GM23338 (cell line): ENCODE data around the gene SELENOH. TPM values are rescaled to one million over a fixed set of nuclear protein-coding genes. Genes with fewer than 3 reads are reported as not detected.
"Not testable (repeated sequence)": the region's sequence is repeated elsewhere in the genome, so short reads cannot be mapped to it uniquely, and the experiment has no call there.

Experiments
- ATAC-seq: fragments of 200-7000 bp; cut with Tn5 transposase; 3 replicates; pipeline ENCODE4 v1.9.1; 2020
- DNase-seq: peaks from one replicate; pipeline ENCODE4 v3.0.0-alpha.2; 2015; ENCODE audit warnings: low spot score
- H2AFZ ChIP-seq: fragments of 200-600 bp; sonication (generic); 2 replicates; pipeline ENCODE4 v1.8.0; 2016; ENCODE audit warnings: antibody characterized with exemption, mild to moderate bottlenecking, moderate library complexity
- H3F3A ChIP-seq: fragments of 200-600 bp; sonication (generic); replicated peaks from 2 replicates; pipeline ENCODE4 v1.8.0; 2017; ENCODE audit warnings: antibody characterized with exemption, mixed run types, low read depth
- H3K27ac ChIP-seq: fragments of 200-600 bp; sonication (generic); 2 replicates; pipeline ENCODE4 v1.6.1; 2016; ENCODE audit warnings: low read depth
- H3K27me3 ChIP-seq: fragments of 200-600 bp; sonication (generic); 2 replicates; pipeline ENCODE4 v1.8.0; 2016; ENCODE audit warnings: mild to moderate bottlenecking, mixed run types, moderate library complexity; ENCODE audit not compliant: insufficient read depth
- H3K36me3 ChIP-seq: fragments of 200-600 bp; sonication (generic); 2 replicates; pipeline ENCODE4 v1.8.0; 2016; ENCODE audit warnings: mild to moderate bottlenecking; ENCODE audit not compliant: insufficient read depth
- H3K4me1 ChIP-seq: fragments of 200-600 bp; sonication (generic); 2 replicates; pipeline ENCODE4 v1.8.0; 2016; ENCODE audit warnings: mild to moderate bottlenecking, moderate library complexity; ENCODE audit not compliant: insufficient read depth
- H3K4me2 ChIP-seq: fragments of 200-600 bp; sonication (generic); 2 replicates; pipeline ENCODE4 v1.7.1; 2017; ENCODE audit warnings: mixed run types
- H3K4me3 ChIP-seq: fragments of 200-600 bp; sonication (generic); 2 replicates; pipeline ENCODE4 v1.6.1; 2016; ENCODE audit warnings: mixed run types
- H3K79me2 ChIP-seq: fragments of 200-600 bp; sonication (generic); replicated peaks from 2 replicates; pipeline ENCODE4 v1.8.0; 2017; ENCODE audit warnings: mild to moderate bottlenecking; ENCODE audit not compliant: insufficient read depth
- H3K9me2 ChIP-seq: fragments of 200-600 bp; sonication (generic); 2 replicates; pipeline ENCODE4 v1.8.0; 2017; ENCODE audit not compliant: insufficient read depth
- H4K20me1 ChIP-seq: fragments of 200-600 bp; sonication (generic); replicated peaks from 2 replicates; pipeline ENCODE4 v1.8.0; 2017; ENCODE audit warnings: mild to moderate bottlenecking; ENCODE audit not compliant: insufficient read depth
- H3K27ac Mint-ChIP-seq: 2 replicates; pipeline ENCODE4 v1.8.0; 2020; ENCODE audit warnings: inconsistent platforms, mild to moderate bottlenecking, moderate library complexity, mixed read lengths
- H3K27me3 Mint-ChIP-seq: 3 replicates; pipeline ENCODE4 v1.8.0; 2022; ENCODE audit warnings: low read depth, mild to moderate bottlenecking, moderate library complexity, mixed read lengths, inconsistent platforms; ENCODE audit not compliant: insufficient read depth, poor library complexity
- H3K36me3 Mint-ChIP-seq: 3 replicates; pipeline ENCODE4 v1.8.0; 2021; ENCODE audit warnings: low read depth, mild to moderate bottlenecking, inconsistent platforms, moderate library complexity, mixed read lengths
- H3K4me1 Mint-ChIP-seq: 3 replicates; pipeline ENCODE4 v1.8.0; 2020; ENCODE audit warnings: mild to moderate bottlenecking, inconsistent platforms, mixed read lengths
- H3K4me3 Mint-ChIP-seq: 3 replicates; pipeline ENCODE4 v1.8.0; 2021; ENCODE audit warnings: moderate library complexity, mild to moderate bottlenecking, inconsistent platforms, mixed read lengths
- H3K9me3 Mint-ChIP-seq: 3 replicates; pipeline ENCODE4 v1.8.0; 2020; ENCODE audit warnings: moderate library complexity, mild to moderate bottlenecking, inconsistent platforms, mixed read lengths
- REST ChIP-seq: IDR thresholded peaks from one replicate; pipeline ENCODE4 v1.6.1; 2018; ENCODE audit warnings: antibody characterized with exemption; ENCODE audit not compliant: unreplicated experiment
- ZNF462 ChIP-seq: fragments of 250-450 bp; sonication (Bioruptor Pico); IDR thresholded peaks from 2 replicates; pipeline ENCODE4 v1.5.0; 2020; ENCODE audit warnings: mild to moderate bottlenecking, moderate library complexity
- polyA plus RNA-seq: library from polyadenylated mRNA; unstranded; fragments of >200 nt; fragmentation: Nextera tagmentation; extraction: Ambion mirVana; gene quantifications from 2 replicates; pipeline ENCODE4 v1.2.1, GENCODE V29; 2016
- total RNA-seq: library from RNA; depleted of rRNA; stranded (reverse); fragments of >200 nt; shearing (Covaris generic); gene quantifications from 2 replicates; pipeline ENCODE4 v1.2.3, GENCODE V29; 2014

The SELENOH gene
- total and polyA plus RNA-seq, 2 experiments from 2014 or later = 282 to 379 TPM

- TF ChIP-seq ZNF462 (CRISPR knock-in tag) = no peak
- no peak for TF ChIP-seq REST
Observed at GRCh38 chr11:57713835-57714234, 27.5 kb upstream of the SELENOH start (continued).

- not testable (repeated sequence) for H3K27ac Mint-ChIP-seq, H3K9me2 ChIP-seq
- H3K36me3 ChIP-seq = peaks cover 11% of the 10 kb centered on the region; the same call in 1 of the 2 replicates
Observed at GRCh38 chr11:57716726-57717125, 24.6 kb upstream of the SELENOH start.

More at GRCh38 chr11:57716726-57717125, 24.6 kb upstream of the SELENOH start:
- not testable (repeated sequence) for H3K27ac ChIP-seq, H3K4me3 ChIP-seq, H3K4me2 ChIP-seq, H3K4me1 ChIP-seq, H3K27me3 Mint-ChIP-seq, ATAC-seq, H3K27me3 ChIP-seq, H2AFZ ChIP-seq, H3F3A ChIP-seq, DNase-seq, H3K4me3 Mint-ChIP-seq
- Mint-ChIP-seq H3K36me3 (peaks cover 56% of the 10 kb centered on the region), H3K4me1 (peaks cover 11% of the 10 kb centered on the region; the same call in 2 of the 3 replicates), H3K9me3 (peaks cover 18% of the 10 kb centered on the region)
- Histone ChIP-seq H3K79me2 (peaks cover 77% of the 10 kb centered on the region), H4K20me1 (peaks cover 31% of the 10 kb centered on the region)
